ENCODE results near the gene HS1BP3.

DNA sequence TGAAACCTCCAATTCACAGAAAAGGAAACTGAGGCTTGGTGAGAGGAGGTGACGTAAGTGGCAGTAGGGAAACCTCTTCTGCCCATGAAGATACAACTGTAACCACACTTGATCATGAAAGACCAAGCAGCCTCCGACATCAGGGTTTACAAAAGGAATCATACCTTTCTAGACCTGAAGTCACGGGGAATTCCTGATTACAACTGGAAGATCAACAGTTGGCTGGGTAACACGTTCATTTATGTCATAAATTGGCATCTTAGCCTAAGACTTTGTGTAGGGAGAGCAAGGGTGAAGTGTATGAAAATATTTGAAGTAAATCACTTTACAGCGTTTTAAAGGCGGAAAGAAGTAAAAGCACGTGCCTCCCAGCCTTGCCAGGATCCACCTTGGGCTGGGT, 922 bp downstream of the HS1BP3 start:
- TF ChIP-seq, protein P1, sequence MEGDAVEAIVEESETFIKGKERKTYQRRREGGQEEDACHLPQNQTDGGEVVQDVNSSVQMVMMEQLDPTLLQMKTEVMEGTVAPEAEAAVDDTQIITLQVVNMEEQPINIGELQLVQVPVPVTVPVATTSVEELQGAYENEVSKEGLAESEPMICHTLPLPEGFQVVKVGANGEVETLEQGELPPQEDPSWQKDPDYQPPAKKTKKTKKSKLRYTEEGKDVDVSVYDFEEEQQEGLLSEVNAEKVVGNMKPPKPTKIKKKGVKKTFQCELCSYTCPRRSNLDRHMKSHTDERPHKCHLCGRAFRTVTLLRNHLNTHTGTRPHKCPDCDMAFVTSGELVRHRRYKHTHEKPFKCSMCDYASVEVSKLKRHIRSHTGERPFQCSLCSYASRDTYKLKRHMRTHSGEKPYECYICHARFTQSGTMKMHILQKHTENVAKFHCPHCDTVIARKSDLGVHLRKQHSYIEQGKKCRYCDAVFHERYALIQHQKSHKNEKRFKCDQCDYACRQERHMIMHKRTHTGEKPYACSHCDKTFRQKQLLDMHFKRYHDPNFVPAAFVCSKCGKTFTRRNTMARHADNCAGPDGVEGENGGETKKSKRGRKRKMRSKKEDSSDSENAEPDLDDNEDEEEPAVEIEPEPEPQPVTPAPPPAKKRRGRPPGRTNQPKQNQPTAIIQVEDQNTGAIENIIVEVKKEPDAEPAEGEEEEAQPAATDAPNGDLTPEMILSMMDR (IDR thresholded peaks at IDR 0.05), result no peak
- TF ChIP-seq EZH2 (IDR thresholded peaks at IDR 0.05), result no peak
- no peak for TF ChIP-seq EZH2phosphoT487 (IDR thresholded peaks at IDR 0.05)

Measured in neural progenitor cell (in vitro differentiated cells).